Mesenchymal stem cell (in vitro differentiated cells and primary cell): ENCODE data around the gene ME3.

ENCODE experiments used
- DNase-seq: peaks from one replicate; pipeline ENCODE4 v3.0.0-alpha.2; 2013
- H2AFZ ChIP-seq: one replicate; pipeline ENCODE4 v1.6.1; 2013; ENCODE audit warnings: low read depth, mild to moderate bottlenecking, control low read depth, inconsistent platforms, low read length, moderate library complexity
- H2AK5ac ChIP-seq: 2 replicates; pipeline ENCODE4 v1.6.1; 2013; ENCODE audit warnings: low read length, moderate library complexity, mild to moderate bottlenecking, inconsistent platforms; ENCODE audit not compliant: severe bottlenecking
- H2BK120ac ChIP-seq: one replicate; pipeline ENCODE4 v1.6.1; 2013; ENCODE audit warnings: low read depth, mild to moderate bottlenecking, inconsistent platforms, low read length, moderate library complexity
- H2BK12ac ChIP-seq, 2 experiments: one replicate each; pipeline ENCODE4 v1.6.1; 2013; ENCODE audit warnings: inconsistent platforms in 2 of 2, low read length in 2 of 2, mild to moderate bottlenecking in 2 of 2, moderate library complexity in 2 of 2, control low read depth in 1 of 2
- H2BK15ac ChIP-seq: one replicate; pipeline ENCODE4 v1.6.1; 2013; ENCODE audit warnings: mild to moderate bottlenecking, low read depth, inconsistent platforms; ENCODE audit not compliant: poor library complexity, severe bottlenecking
- H2BK5ac ChIP-seq: 2 replicates; pipeline ENCODE4 v1.6.1; 2013; ENCODE audit warnings: low read depth, mild to moderate bottlenecking, low read length, control low read depth, inconsistent platforms; ENCODE audit not compliant: poor library complexity, severe bottlenecking
- H3K14ac ChIP-seq, 2 experiments: one replicate each; pipeline ENCODE4 v1.6.1; 2013; ENCODE audit warnings: inconsistent platforms in 2 of 2, low read length in 2 of 2, control low read depth in 1 of 2, mild to moderate bottlenecking in 1 of 2, moderate library complexity in 1 of 2
- H3K18ac ChIP-seq, 2 experiments: one replicate each; pipeline ENCODE4 v1.6.1; 2013; ENCODE audit warnings: inconsistent platforms in 2 of 2, low read length in 2 of 2, control low read depth in 1 of 2, low read depth in 1 of 2, mild to moderate bottlenecking in 1 of 2
- H3K23ac ChIP-seq, 2 experiments: one replicate each; pipeline ENCODE4 v1.6.1; 2013; ENCODE audit warnings: inconsistent platforms in 2 of 2, low read length in 2 of 2, mild to moderate bottlenecking in 2 of 2, moderate library complexity in 2 of 2, control low read depth in 1 of 2
- H3K27ac ChIP-seq: 2 replicates; pipeline ENCODE4 v1.5.1; 2013; ENCODE audit warnings: mild to moderate bottlenecking, moderate library complexity, low read length, control low read depth, inconsistent platforms; ENCODE audit not compliant: poor library complexity, severe bottlenecking
- H3K27me3 ChIP-seq, 2 experiments: 2 replicates each; pipeline versions ENCODE4 v1.6.1 to v1.7.0; 2013; ENCODE audit warnings: low read length in 2 of 2, mild to moderate bottlenecking in 2 of 2, moderate library complexity in 2 of 2, control low read depth in 1 of 2, inconsistent platforms in 1 of 2; ENCODE audit not compliant: control insufficient read depth in 1 of 2, insufficient read depth in 1 of 2
- H3K36me3 ChIP-seq, 2 experiments: 2 replicates each; pipeline versions ENCODE4 v1.6.1 to v1.7.0; 2013; ENCODE audit warnings: low read length in 2 of 2, control low read depth in 1 of 2, inconsistent platforms in 1 of 2, low read depth in 1 of 2, mild to moderate bottlenecking in 1 of 2; ENCODE audit not compliant: insufficient read depth in 2 of 2, control insufficient read depth in 1 of 2
- H3K4ac ChIP-seq, 2 experiments: one replicate each; pipeline ENCODE4 v1.6.1; 2013; ENCODE audit warnings: inconsistent platforms in 2 of 2, low read length in 2 of 2, mild to moderate bottlenecking in 2 of 2, moderate library complexity in 2 of 2, control low read depth in 1 of 2, low read depth in 1 of 2
- H3K4me1 ChIP-seq: 2 replicates; pipeline ENCODE4 v1.6.1; 2013; ENCODE audit warnings: low read depth, low read length, control low read depth; ENCODE audit not compliant: control insufficient read depth, insufficient read depth
- H3K4me2 ChIP-seq: 2 replicates; pipeline ENCODE4 v1.6.1; 2013; ENCODE audit warnings: low read length, mild to moderate bottlenecking, inconsistent platforms; ENCODE audit not compliant: poor library complexity, severe bottlenecking
- H3K4me3 ChIP-seq, 2 experiments: 2 replicates each; pipeline versions ENCODE4 v1.5.1 to v1.7.0; 2013; ENCODE audit warnings: low read length in 2 of 2, mild to moderate bottlenecking in 2 of 2, control low read depth in 1 of 2, low read depth in 1 of 2; ENCODE audit not compliant: insufficient read depth in 1 of 2
- H3K79me1 ChIP-seq: replicated peaks from 2 replicates; pipeline ENCODE4 v1.6.1; 2013; ENCODE audit warnings: mild to moderate bottlenecking, control low read depth, low read length, inconsistent platforms; ENCODE audit not compliant: poor library complexity, severe bottlenecking
- H3K9ac ChIP-seq: 2 replicates; pipeline ENCODE4 v1.7.0; 2013; ENCODE audit warnings: mild to moderate bottlenecking, low read length, moderate library complexity
- H3K9me3 ChIP-seq: 2 replicates; pipeline ENCODE4 v1.7.0; 2013; ENCODE audit warnings: mild to moderate bottlenecking, low read length; ENCODE audit not compliant: control insufficient read depth
- H4K8ac ChIP-seq: one replicate; pipeline ENCODE4 v1.6.1; 2013; ENCODE audit warnings: inconsistent platforms, mild to moderate bottlenecking, low read length, moderate library complexity
- H4K91ac ChIP-seq: one replicate; pipeline ENCODE4 v1.6.1; 2013; ENCODE audit warnings: mild to moderate bottlenecking, low read length, inconsistent platforms
- whole genome bisulfite sequencing: methylation state at CpG from one replicate; pipeline ENCODE4 v1.1.7; 2013; ENCODE audit warnings: mixed read lengths; 5-methylcytosine and 5-hydroxymethylcytosine counted together

Gene ME3

GRCh38 chr11:86510674-86511073, 161.7 kb downstream of the ME3 start:
- no peak overlapping the region for H2BK5ac ChIP-seq
- H2AK5ac ChIP-seq = no peak overlapping the region
- H3K9me3 ChIP-seq = peaks cover 4% of the 10 kb centered on the region
- no peak overlapping the region for H3K9ac ChIP-seq
- H3K4me2 ChIP-seq = no peak overlapping the region
- peak overlapping the region in 1 of 2 experiments; percentile 42 for H2BK12ac ChIP-seq
- H3K4me1 ChIP-seq = peaks cover 5% of the 10 kb centered on the region
- no peak overlapping the region for H2BK15ac ChIP-seq
- no peak for DNase-seq
- no peak overlapping the region for H2BK120ac ChIP-seq
- no peaks in the 10 kb centered on the region for H3K36me3 ChIP-seq
- no peak overlapping the region for H2AFZ ChIP-seq
- no peak overlapping the region for H4K91ac ChIP-seq
- WGBS = 91% methylated on average over 3 of the region's 3 CpGs
- no peak overlapping the region for H4K8ac ChIP-seq
- no peak overlapping the region for H3K4ac ChIP-seq
- H3K18ac ChIP-seq = no peak overlapping the region
- H3K23ac ChIP-seq = no peak overlapping the region
- no peaks in the 10 kb centered on the region for H3K27me3 ChIP-seq
- no peak overlapping the region for H3K27ac ChIP-seq
- no peaks in the 10 kb centered on the region for H3K79me1 ChIP-seq
- H3K4me3 ChIP-seq = peak overlapping the region in 1 of 2 experiments; percentile 6
- H3K14ac ChIP-seq = no peak overlapping the region

DNA sequence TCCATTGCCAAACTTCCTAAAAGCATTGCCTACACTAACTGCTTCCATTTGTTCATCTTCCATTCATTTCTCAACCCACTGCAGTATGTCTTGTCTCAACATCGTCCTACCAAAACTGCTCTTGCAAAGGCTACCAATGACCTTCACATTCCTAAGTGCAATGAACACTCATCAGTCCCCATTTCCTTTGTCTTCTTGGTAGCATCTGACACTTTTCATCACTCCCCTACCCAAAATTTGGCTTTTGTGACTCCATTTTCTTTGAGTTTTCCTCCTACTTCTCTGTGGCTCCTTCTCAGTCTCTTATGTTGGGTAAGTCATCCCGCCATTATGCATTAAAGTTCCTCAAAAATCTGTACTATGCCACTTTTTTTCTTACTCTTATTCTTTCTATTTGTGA, 162.3 kb downstream of the ME3 start:
- Histone ChIP-seq H2AFZ (no peak overlapping the region), H3K4me3 (no peak overlapping the region), H2BK120ac (no peak overlapping the region), H3K27ac (no peak overlapping the region), H2AK5ac (no peak overlapping the region), H3K4ac (no peak overlapping the region), H3K9ac (no peak overlapping the region), H2BK15ac (no peak overlapping the region), H3K18ac (peak overlapping the region in 1 of 2 experiments; percentile 49), H3K4me1 (peaks cover 5% of the 10 kb centered on the region), H3K4me2 (no peak overlapping the region), H3K27me3 (no peaks in the 10 kb centered on the region), H2BK12ac (no peak overlapping the region), H3K79me1 (no peaks in the 10 kb centered on the region), H3K14ac (no peak overlapping the region), H2BK5ac (no peak overlapping the region), H4K8ac (no peak overlapping the region), H3K36me3 (no peaks in the 10 kb centered on the region), H3K23ac (peak overlapping the region in 1 of 2 experiments; percentile 88), H3K9me3 (peaks cover 4% of the 10 kb centered on the region), H4K91ac (no peak overlapping the region)
- DNase-seq = no peak
- WGBS = 96% methylated on average over 2 of the region's 2 CpGs

GRCh38 chr11:86509588-86509974, 162.8 kb downstream of the ME3 start:
- no peak overlapping the region for H3K14ac ChIP-seq
- H3K18ac ChIP-seq = peak overlapping the region in 1 of 2 experiments; percentile 13
- H3K27me3 ChIP-seq = no peaks in the 10 kb centered on the region
- H3K79me1 ChIP-seq = no peaks in the 10 kb centered on the region
- H3K9ac ChIP-seq = no peak overlapping the region
- no peak overlapping the region for H2BK12ac ChIP-seq
- no peak for DNase-seq
- no peak overlapping the region for H3K4me2 ChIP-seq
- WGBS = no CpG with 5 or more reads among the region's 2 CpGs
- no peak overlapping the region for H2BK15ac ChIP-seq
- no peaks in the 10 kb centered on the region for H3K36me3 ChIP-seq
- no peak overlapping the region for H2AFZ ChIP-seq
- H3K4me3 ChIP-seq = no peak overlapping the region
- no peak overlapping the region for H4K8ac ChIP-seq
- no peak overlapping the region for H4K91ac ChIP-seq
- H3K9me3 ChIP-seq = peaks cover 4% of the 10 kb centered on the region
- no peak overlapping the region for H2BK120ac ChIP-seq
- H3K4me1 ChIP-seq = peaks cover 8% of the 10 kb centered on the region
- no peak overlapping the region for H3K23ac ChIP-seq
- H2AK5ac ChIP-seq = no peak overlapping the region
- no peak overlapping the region for H3K4ac ChIP-seq
- no peak overlapping the region for H2BK5ac ChIP-seq
- H3K27ac ChIP-seq = no peak overlapping the region

DNA sequence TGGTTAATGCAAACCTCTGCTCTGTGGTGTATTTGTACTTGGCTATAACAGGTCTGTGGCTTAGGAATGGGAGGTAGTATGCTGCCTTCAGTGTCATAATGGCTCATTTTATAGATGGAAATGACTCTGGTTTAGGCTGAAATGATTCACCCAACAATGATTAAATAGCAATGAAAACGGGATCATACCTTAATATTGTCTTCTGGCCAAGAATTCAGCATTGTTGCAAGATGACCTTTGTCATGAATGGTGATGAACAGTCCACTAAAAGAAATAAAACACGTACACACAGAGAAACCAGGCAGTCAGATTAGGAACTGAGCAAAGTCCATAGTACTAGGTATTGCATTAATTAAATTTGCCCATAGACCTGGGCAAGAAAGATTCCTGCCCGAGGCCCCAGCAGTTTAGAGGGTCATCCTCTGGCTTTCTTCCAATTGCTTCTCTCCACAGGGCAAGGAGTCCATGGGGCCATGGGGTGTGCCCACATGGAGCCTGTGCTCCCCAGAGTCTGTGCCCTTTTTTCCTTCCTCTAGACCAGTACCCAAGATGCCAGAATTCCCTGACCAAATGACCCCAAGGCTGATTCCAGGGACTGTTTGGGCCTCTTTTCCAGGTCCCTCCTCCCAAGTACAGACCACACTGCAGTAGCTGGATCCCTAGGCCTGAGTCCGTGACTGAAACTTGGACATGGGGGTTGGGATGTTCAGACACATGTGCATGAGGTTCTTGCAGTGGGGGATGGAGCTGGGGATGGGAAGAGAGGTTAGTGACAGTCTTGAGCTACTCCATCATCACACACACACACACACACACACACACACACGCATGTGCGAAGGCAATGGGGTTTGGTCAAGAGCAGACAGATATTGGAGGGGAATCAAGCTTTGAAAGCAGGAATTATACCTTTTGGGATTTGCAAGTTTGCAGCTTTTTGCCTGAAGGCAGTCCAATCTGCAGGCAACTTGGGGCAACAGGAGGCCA, 163.5 kb downstream of the ME3 start:
- Histone ChIP-seq H3K27me3 (no peaks in the 10 kb centered on the region), H3K4me1 (peaks cover 8% of the 10 kb centered on the region), H3K27ac (no peak overlapping the region), H2BK5ac (no peak overlapping the region), H3K4me3 (peak overlapping the region in 1 of 2 experiments; percentile 42), H3K23ac (peak overlapping the region in 1 of 2 experiments; percentile 14), H3K4me2 (no peak overlapping the region), H4K91ac (no peak overlapping the region), H3K9me3 (peaks cover 4% of the 10 kb centered on the region), H3K79me1 (no peaks in the 10 kb centered on the region), H2BK120ac (no peak overlapping the region), H4K8ac (no peak overlapping the region), H2BK12ac (peak overlapping the region in 1 of 2 experiments; percentile 42), H2BK15ac (no peak overlapping the region), H2AK5ac (peak overlapping the region; percentile 43), H3K4ac (no peak overlapping the region), H3K18ac (peak overlapping the region in 1 of 2 experiments; percentile 13), H3K9ac (no peak overlapping the region), H3K36me3 (no peaks in the 10 kb centered on the region), H2AFZ (no peak overlapping the region), H3K14ac (no peak overlapping the region)
- 94% methylated on average over 4 of the region's 6 CpGs for WGBS
- DNase-seq = no peak
